Kidney capillary endothelial cell (primary cell): ENCODE measurements around the gene TMX2.
"Not testable (repeated sequence)": the region's sequence is repeated elsewhere in the genome, so short reads cannot be mapped to it uniquely, and the experiment has no call there.

Experiments used
- DNase-seq: peaks from one replicate; pipeline ENCODE4 v3.0.0-alpha.2; 2018; ENCODE audit warnings: low spot score

Gene TMX2

GRCh38 chr11:57713835-57714234, 1.4 kb downstream of the TMX2 start:
- no peak for DNase-seq

- DNase-seq: not testable (repeated sequence)
Observed at GRCh38 chr11:57716726-57717125, 4.3 kb downstream of the TMX2 start.

GRCh38 chr11:57727185-57727584, 14.8 kb downstream of the TMX2 start:
- DNase-seq: no peak

GRCh38 chr11:57728829-57729228, 16.4 kb downstream of the TMX2 start:
- DNase-seq: no peak

- no peak for DNase-seq
Observed at GRCh38 chr11:57729479-57729878, 17.1 kb downstream of the TMX2 start.

- no peak for DNase-seq
Observed at GRCh38 chr11:57732661-57733060, 20.3 kb downstream of the TMX2 start.

- no peak for DNase-seq
Observed at GRCh38 chr11:57735619-57736298, 23.4 kb downstream of the TMX2 start.

GRCh38 chr11:57741132-57742086, 29.0 kb downstream of the TMX2 start, which contains the start of gene SELENOH:
SELENOH (plus strand) TSS chr11:57741491; CDS start chr11:57741596, 105 bp downstream.
- DNase-seq: peak; percentile 97

GRCh38 chr11:57742087-57742452, 29.7 kb downstream of the TMX2 start:
- DNase-seq: no peak

GRCh38 chr11:57744357-57744756, 32.0 kb downstream of the TMX2 start:
- DNase-seq: no peak

GRCh38 chr11:57745206-57745605, 32.8 kb downstream of the TMX2 start:
- DNase-seq: no peak

- no peak for DNase-seq
Observed at GRCh38 chr11:57746920-57747319, 34.5 kb downstream of the TMX2 start.

GRCh38 chr11:57751176-57751575, 38.8 kb downstream of the TMX2 start:
- DNase-seq: no peak

GRCh38 chr11:57751676-57752253, 39.4 kb downstream of the TMX2 start, which contains the start of gene BTBD18:
BTBD18 (minus strand) TSS chr11:57751819; CDS start chr11:57751188, 631 bp downstream.
- DNase-seq: peak; percentile 60

GRCh38 chr11:57752954-57753353, 40.6 kb downstream of the TMX2 start:
- DNase-seq: no peak

- no peak for DNase-seq
Observed at GRCh38 chr11:57758174-57758573, 45.8 kb downstream of the TMX2 start.

GRCh38 chr11:57761301-57762234, 49.2 kb downstream of the TMX2 start, which contains the start of gene CTNND1:
CTNND1 (plus strand) TSS chr11:57761802; CDS start chr11:57791479, 29,677 bp downstream.
- peak; percentile 94 for DNase-seq

- DNase-seq: no peak
Observed at GRCh38 chr11:57762235-57762861, 50.0 kb downstream of the TMX2 start.

- DNase-seq: peak; percentile 57
Observed at GRCh38 chr11:57763568-57763967, 51.2 kb downstream of the TMX2 start.

GRCh38 chr11:57764021-57764420, 51.6 kb downstream of the TMX2 start:
- DNase-seq: no peak

GRCh38 chr11:57764566-57764965, 52.2 kb downstream of the TMX2 start:
- DNase-seq: no peak
